GM21447 (cell line): ENCODE data around the gene PIGN.

Experiments
- ATAC-seq: cut with Tn5 transposase; IDR thresholded peaks from one replicate; pipeline ENCODE4 v1.9.1; 2021; ENCODE audit not compliant: unreplicated experiment

PIGN gene

GRCh38 chr18:62017618-62018017, 169.2 kb downstream of the PIGN start:
- no peak for ATAC-seq

GRCh38 chr18:62011416-62011815, 175.4 kb downstream of the PIGN start:
- ATAC-seq: no peak

GRCh38 chr18:62009521-62009920, 177.3 kb downstream of the PIGN start:
- ATAC-seq: no peak

- no peak for ATAC-seq
Measured at GRCh38 chr18:62001396-62001795, 185.5 kb downstream of the PIGN start.

GRCh38 chr18:61998957-61999356, 187.9 kb downstream of the PIGN start:
- no peak for ATAC-seq

- ATAC-seq: no peak
Measured at GRCh38 chr18:61998335-61998734, 188.5 kb downstream of the PIGN start.

GRCh38 chr18:61995618-61996017, 191.2 kb downstream of the PIGN start:
- ATAC-seq: no peak

GRCh38 chr18:61993831-61994230, 193.0 kb downstream of the PIGN start:
- no peak for ATAC-seq

GRCh38 chr18:61992923-61993322, 193.9 kb downstream of the PIGN start:
- no peak for ATAC-seq

GRCh38 chr18:61992285-61992684, 194.6 kb downstream of the PIGN start:
- no peak for ATAC-seq

- ATAC-seq: no peak
Measured at GRCh38 chr18:61991836-61992235, 195.0 kb downstream of the PIGN start.

- no peak for ATAC-seq
Measured at GRCh38 chr18:61991201-61991600, 195.7 kb downstream of the PIGN start.
